DOHH2 (cell line): Measurements from ENCODE around the gene ANGEL1.

Source experiments
- EZH2phosphoT487 ChIP-seq: fragments of 200-600 bp; sonication (generic); IDR thresholded peaks from 2 replicates; pipeline ENCODE4 v1.6.1; 2017; ENCODE audit warnings: borderline replicate concordance, mild to moderate bottlenecking, antibody characterized with exemption, low read length, moderate library complexity, mixed read lengths
- TF ChIP-seq, protein P1 (sequence below): fragments of 200-600 bp; sonication (generic); IDR thresholded peaks from one replicate; pipeline ENCODE4 v1.5.1; 2014; ENCODE audit warnings: antibody characterized with exemption, mild to moderate bottlenecking, low read depth, low read length; ENCODE audit not compliant: poor library complexity, severe bottlenecking

DNA sequence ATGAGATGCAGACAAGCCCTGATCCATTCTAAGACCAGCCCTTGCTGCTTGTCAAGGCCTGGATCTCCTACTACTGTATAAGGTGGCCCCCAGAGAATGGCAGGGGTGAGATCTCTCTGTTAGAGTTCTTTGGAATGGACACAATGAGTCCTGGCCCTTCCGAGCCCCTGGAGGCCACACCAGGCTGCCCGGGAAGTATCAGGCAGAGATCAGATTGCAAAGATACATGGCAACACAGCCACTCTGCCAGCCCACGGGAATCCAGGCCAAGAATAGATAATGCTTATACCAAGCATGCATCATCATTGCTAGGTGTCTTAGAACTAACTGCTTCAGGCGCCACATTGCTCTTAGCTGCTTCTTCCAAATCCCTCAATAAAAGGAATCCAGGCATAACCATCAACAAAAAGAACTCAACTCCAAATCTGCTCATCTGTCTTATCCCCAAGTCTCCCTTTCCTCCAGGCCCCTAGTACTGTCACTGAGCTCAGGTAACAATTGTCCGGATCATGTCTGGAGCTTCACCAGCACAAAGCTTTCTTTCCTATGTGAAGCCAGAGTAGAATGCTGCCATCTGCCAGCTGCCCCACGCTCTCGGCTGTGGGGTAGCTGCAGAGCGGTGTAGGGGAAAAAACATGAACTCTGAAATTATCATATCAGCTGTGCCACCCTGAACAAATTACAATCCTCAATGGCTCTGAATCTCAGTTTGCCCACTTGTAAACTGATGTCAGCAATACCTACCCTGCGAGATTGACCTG is 56.9 kb downstream of the ANGEL1 start:
- TF ChIP-seq, protein P1, sequence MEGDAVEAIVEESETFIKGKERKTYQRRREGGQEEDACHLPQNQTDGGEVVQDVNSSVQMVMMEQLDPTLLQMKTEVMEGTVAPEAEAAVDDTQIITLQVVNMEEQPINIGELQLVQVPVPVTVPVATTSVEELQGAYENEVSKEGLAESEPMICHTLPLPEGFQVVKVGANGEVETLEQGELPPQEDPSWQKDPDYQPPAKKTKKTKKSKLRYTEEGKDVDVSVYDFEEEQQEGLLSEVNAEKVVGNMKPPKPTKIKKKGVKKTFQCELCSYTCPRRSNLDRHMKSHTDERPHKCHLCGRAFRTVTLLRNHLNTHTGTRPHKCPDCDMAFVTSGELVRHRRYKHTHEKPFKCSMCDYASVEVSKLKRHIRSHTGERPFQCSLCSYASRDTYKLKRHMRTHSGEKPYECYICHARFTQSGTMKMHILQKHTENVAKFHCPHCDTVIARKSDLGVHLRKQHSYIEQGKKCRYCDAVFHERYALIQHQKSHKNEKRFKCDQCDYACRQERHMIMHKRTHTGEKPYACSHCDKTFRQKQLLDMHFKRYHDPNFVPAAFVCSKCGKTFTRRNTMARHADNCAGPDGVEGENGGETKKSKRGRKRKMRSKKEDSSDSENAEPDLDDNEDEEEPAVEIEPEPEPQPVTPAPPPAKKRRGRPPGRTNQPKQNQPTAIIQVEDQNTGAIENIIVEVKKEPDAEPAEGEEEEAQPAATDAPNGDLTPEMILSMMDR: no peak
- TF ChIP-seq EZH2phosphoT487: no peak
